Neural cell (in vitro differentiated cells): ENCODE results near the gene PIAS2.

Source experiments
- EP300 ChIP-seq: fragments of 450-650 bp; conservative IDR thresholded peaks from 2 replicates; pipeline ENCODE4 v1.6.1; 2014; ENCODE audit warnings: antibody characterized with exemption, mild to moderate bottlenecking, moderate library complexity; ENCODE audit not compliant: poor library complexity, severe bottlenecking
- EZH2 ChIP-seq: fragments of 200-600, 300-800 bp; shearing (Covaris generic), sonication (generic); IDR thresholded peaks from 2 replicates; pipeline ENCODE4 v1.6.1; 2014; ENCODE audit warnings: antibody characterized with exemption, low read length, borderline replicate concordance, mild to moderate bottlenecking; ENCODE audit not compliant: insufficient read depth, poor library complexity, severe bottlenecking
- POLR2AphosphoS5 ChIP-seq: IDR thresholded peaks from 2 replicates; pipeline ENCODE4 v1.6.1; 2012
- RAD21 ChIP-seq: fragments of 450-650 bp; conservative IDR thresholded peaks from 2 replicates; pipeline ENCODE4 v1.6.1; 2014; ENCODE audit warnings: antibody characterized with exemption, mild to moderate bottlenecking, moderate library complexity
- REST ChIP-seq: IDR thresholded peaks from 2 replicates; pipeline ENCODE4 v1.6.1; 2012; ENCODE audit warnings: borderline replicate concordance
- SMC3 ChIP-seq: fragments of 450-650 bp; conservative IDR thresholded peaks from 2 replicates; pipeline ENCODE4 v1.6.1; 2014; ENCODE audit warnings: antibody characterized with exemption, mild to moderate bottlenecking, moderate library complexity; ENCODE audit not compliant: poor library complexity
- TF ChIP-seq, protein P1 (sequence below): fragments of 450-650 bp; IDR thresholded peaks from 2 replicates; pipeline ENCODE4 v1.5.1; 2014; ENCODE audit warnings: antibody characterized with exemption, mild to moderate bottlenecking, moderate library complexity; ENCODE audit not compliant: poor library complexity, severe bottlenecking

DNA sequence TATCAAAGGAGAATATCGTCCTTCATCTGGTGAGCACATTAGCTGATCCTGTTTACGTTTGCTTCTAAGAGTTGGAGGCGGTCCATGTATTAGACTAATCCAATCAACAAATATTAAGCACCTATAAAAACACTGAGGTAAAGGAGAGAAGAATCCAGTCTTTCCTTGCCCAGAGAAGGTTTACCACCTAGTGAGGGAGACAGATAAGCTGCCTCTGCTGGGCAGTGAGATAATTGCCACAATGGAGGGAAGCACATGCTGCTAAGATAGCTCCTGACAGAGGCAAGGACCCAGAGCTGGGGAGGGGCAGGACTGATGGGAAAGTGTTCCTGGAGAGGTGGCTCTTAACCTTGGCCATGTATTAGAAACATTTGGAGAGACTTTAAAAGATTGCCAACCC, 123.7 kb downstream of the PIAS2 start:
- TF ChIP-seq EP300 (no peak), REST (no peak), EZH2 (no peak), RAD21 (no peak), SMC3 (no peak), POLR2AphosphoS5 (no peak)
- TF ChIP-seq, protein P1, sequence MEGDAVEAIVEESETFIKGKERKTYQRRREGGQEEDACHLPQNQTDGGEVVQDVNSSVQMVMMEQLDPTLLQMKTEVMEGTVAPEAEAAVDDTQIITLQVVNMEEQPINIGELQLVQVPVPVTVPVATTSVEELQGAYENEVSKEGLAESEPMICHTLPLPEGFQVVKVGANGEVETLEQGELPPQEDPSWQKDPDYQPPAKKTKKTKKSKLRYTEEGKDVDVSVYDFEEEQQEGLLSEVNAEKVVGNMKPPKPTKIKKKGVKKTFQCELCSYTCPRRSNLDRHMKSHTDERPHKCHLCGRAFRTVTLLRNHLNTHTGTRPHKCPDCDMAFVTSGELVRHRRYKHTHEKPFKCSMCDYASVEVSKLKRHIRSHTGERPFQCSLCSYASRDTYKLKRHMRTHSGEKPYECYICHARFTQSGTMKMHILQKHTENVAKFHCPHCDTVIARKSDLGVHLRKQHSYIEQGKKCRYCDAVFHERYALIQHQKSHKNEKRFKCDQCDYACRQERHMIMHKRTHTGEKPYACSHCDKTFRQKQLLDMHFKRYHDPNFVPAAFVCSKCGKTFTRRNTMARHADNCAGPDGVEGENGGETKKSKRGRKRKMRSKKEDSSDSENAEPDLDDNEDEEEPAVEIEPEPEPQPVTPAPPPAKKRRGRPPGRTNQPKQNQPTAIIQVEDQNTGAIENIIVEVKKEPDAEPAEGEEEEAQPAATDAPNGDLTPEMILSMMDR, result no peak
